ES-I3 (cell line): Measurements from ENCODE around the gene BABAM2.

Experiments
- H3K36me3 ChIP-seq: 2 replicates; pipeline ENCODE4 v1.6.1; 2013; ENCODE audit warnings: mild to moderate bottlenecking, low read length, control low read depth, moderate library complexity; ENCODE audit not compliant: insufficient read depth
- H3K4me1 ChIP-seq: 2 replicates; pipeline ENCODE4 v1.6.1; 2013; ENCODE audit warnings: mild to moderate bottlenecking, control low read depth, low read length; ENCODE audit not compliant: insufficient read depth
- H3K9ac ChIP-seq: 2 replicates; pipeline ENCODE4 v1.6.1; 2013; ENCODE audit warnings: low read depth, mild to moderate bottlenecking, low read length, moderate library complexity
- H3K9me3 ChIP-seq: 2 replicates; pipeline ENCODE4 v1.6.1; 2013; ENCODE audit warnings: mild to moderate bottlenecking, low read length, moderate library complexity; ENCODE audit not compliant: control insufficient read depth, insufficient read depth

Gene BABAM2

GRCh38 chr2:27887830-27888229, 2.7 kb upstream of the BABAM2 start:
- no peaks in the 10 kb centered on the region for H3K9me3 ChIP-seq
- no peaks in the 10 kb centered on the region for H3K4me1 ChIP-seq
- H3K36me3 ChIP-seq, result no peaks in the 10 kb centered on the region
- no peak overlapping the region for H3K9ac ChIP-seq

GRCh38 chr2:27888790-27889189, 1.7 kb upstream of the BABAM2 start:
- no peaks in the 10 kb centered on the region for H3K36me3 ChIP-seq
- no peak overlapping the region for H3K9ac ChIP-seq
- H3K9me3 ChIP-seq, result no peaks in the 10 kb centered on the region
- no peaks in the 10 kb centered on the region for H3K4me1 ChIP-seq

GRCh38 chr2:27889774-27890145, 769 bp upstream of the BABAM2 start:
- Histone ChIP-seq H3K36me3 (no peaks in the 10 kb centered on the region), H3K9me3 (no peaks in the 10 kb centered on the region), H3K9ac (peak overlapping the region; percentile 79), H3K4me1 (no peaks in the 10 kb centered on the region)

GRCh38 chr2:27890924-27891672, 569 bp downstream of the BABAM2 start:
- H3K9ac ChIP-seq, result peak overlapping the region; percentile 79
- no peaks in the 10 kb centered on the region for H3K4me1 ChIP-seq
- no peaks in the 10 kb centered on the region for H3K36me3 ChIP-seq
- no peaks in the 10 kb centered on the region for H3K9me3 ChIP-seq

GRCh38 chr2:27891673-27892105, 1.2 kb downstream of the BABAM2 start:
- Histone ChIP-seq H3K9ac (peak overlapping the region; percentile 79; the same call in 1 of the 2 replicates), H3K9me3 (no peaks in the 10 kb centered on the region), H3K36me3 (no peaks in the 10 kb centered on the region), H3K4me1 (no peaks in the 10 kb centered on the region)

GRCh38 chr2:27893006-27893405, 2.5 kb downstream of the BABAM2 start:
- no peaks in the 10 kb centered on the region for H3K9me3 ChIP-seq
- H3K36me3 ChIP-seq, result no peaks in the 10 kb centered on the region
- no peak overlapping the region for H3K9ac ChIP-seq
- H3K4me1 ChIP-seq, result no peaks in the 10 kb centered on the region

GRCh38 chr2:27897717-27898116, 7.2 kb downstream of the BABAM2 start:
- Histone ChIP-seq H3K36me3 (no peaks in the 10 kb centered on the region), H3K9me3 (no peaks in the 10 kb centered on the region), H3K9ac (no peak overlapping the region), H3K4me1 (no peaks in the 10 kb centered on the region)

- Histone ChIP-seq H3K9me3 (no peaks in the 10 kb centered on the region), H3K4me1 (no peaks in the 10 kb centered on the region), H3K9ac (no peak overlapping the region), H3K36me3 (no peaks in the 10 kb centered on the region)
Measured at GRCh38 chr2:27901234-27901633, 10.7 kb downstream of the BABAM2 start.

- Histone ChIP-seq H3K4me1 (no peaks in the 10 kb centered on the region), H3K9me3 (no peaks in the 10 kb centered on the region), H3K36me3 (no peaks in the 10 kb centered on the region), H3K9ac (no peak overlapping the region)
Measured at GRCh38 chr2:27902098-27902497, 11.6 kb downstream of the BABAM2 start.

GRCh38 chr2:27903018-27903417, 12.5 kb downstream of the BABAM2 start:
- no peaks in the 10 kb centered on the region for H3K9me3 ChIP-seq
- H3K4me1 ChIP-seq, result no peaks in the 10 kb centered on the region
- H3K36me3 ChIP-seq, result no peaks in the 10 kb centered on the region
- no peak overlapping the region for H3K9ac ChIP-seq

- H3K36me3 ChIP-seq, result no peaks in the 10 kb centered on the region
- no peaks in the 10 kb centered on the region for H3K9me3 ChIP-seq
- no peaks in the 10 kb centered on the region for H3K4me1 ChIP-seq
- H3K9ac ChIP-seq, result no peak overlapping the region
Measured at GRCh38 chr2:27903649-27904404, 13.3 kb downstream of the BABAM2 start.

GRCh38 chr2:27904405-27904665, 13.8 kb downstream of the BABAM2 start:
- H3K36me3 ChIP-seq, result no peaks in the 10 kb centered on the region
- H3K4me1 ChIP-seq, result no peaks in the 10 kb centered on the region
- H3K9ac ChIP-seq, result no peak overlapping the region
- H3K9me3 ChIP-seq, result no peaks in the 10 kb centered on the region

- Histone ChIP-seq H3K36me3 (no peaks in the 10 kb centered on the region), H3K9ac (no peak overlapping the region), H3K9me3 (no peaks in the 10 kb centered on the region), H3K4me1 (no peaks in the 10 kb centered on the region)
Measured at GRCh38 chr2:27906074-27906473, 15.5 kb downstream of the BABAM2 start.

- Histone ChIP-seq H3K4me1 (no peaks in the 10 kb centered on the region), H3K9me3 (no peaks in the 10 kb centered on the region), H3K36me3 (no peaks in the 10 kb centered on the region), H3K9ac (no peak overlapping the region)
Measured at GRCh38 chr2:27907547-27907946, 17.0 kb downstream of the BABAM2 start.

GRCh38 chr2:27909901-27910300, 19.4 kb downstream of the BABAM2 start:
- H3K4me1 ChIP-seq, result no peaks in the 10 kb centered on the region
- H3K9me3 ChIP-seq, result no peaks in the 10 kb centered on the region
- no peak overlapping the region for H3K9ac ChIP-seq
- H3K36me3 ChIP-seq, result no peaks in the 10 kb centered on the region
